PC-9 (cell line): ENCODE data around the gene VAMP5. TPM values are rescaled to one million over a fixed set of nuclear protein-coding genes. Genes with fewer than 3 reads are reported as not detected.
"Not testable (repeated sequence)": the region's sequence is repeated elsewhere in the genome, so short reads cannot be mapped to it uniquely, and the experiment has no call there.

ENCODE experiments used
- BruUV-seq: library from RNA; stranded (reverse); fragments of 400-500 nt; replicated peaks from 2 replicates; lab custom pipeline; 2021; lab: Mats Ljungman, UMichigan
- CTCF ChIA-PET: fragments of 300-600 bp; sonication (Branson Sonifier 250); formaldehyde crosslinking; loops from one replicate; lab custom pipeline; 2022; ENCODE audit warnings: antibody characterized with exemption; lab: Charles Lee
- POLR2A ChIA-PET: fragments of 300-600 bp; sonication (Branson Sonifier 250); formaldehyde crosslinking; loops from one replicate; lab custom pipeline; 2022; ENCODE audit warnings: antibody characterized with exemption; ENCODE audit not compliant: unreplicated experiment; lab: Charles Lee
- DNase-seq, 2 experiments: peaks; one replicate each; pipeline versions ENCODE4 v3.0.0 to v3.0.0-alpha.2; 2015 to 2022; ENCODE audit warnings: mixed read lengths in 1 of 2
- H2AFZ ChIP-seq: fragments of 200-600 bp; sonication (generic); 2 replicates; pipeline ENCODE4 v1.8.1; 2017; ENCODE audit warnings: antibody characterized with exemption
- H3F3A ChIP-seq: fragments of 200-600 bp; sonication (generic); 2 replicates; pipeline ENCODE4 v1.8.1; 2017; ENCODE audit warnings: antibody characterized with exemption, mild to moderate bottlenecking, low read depth; ENCODE audit not compliant: insufficient read depth
- H3K27ac ChIP-seq: fragments of 200-600 bp; sonication (generic); 2 replicates; pipeline ENCODE4 v1.6.1; 2016; ENCODE audit warnings: mixed run types
- H3K27me3 ChIP-seq: fragments of 200-600 bp; sonication (generic); 2 replicates; pipeline ENCODE4 v1.6.1; 2016; ENCODE audit warnings: low read depth, mixed run types; ENCODE audit not compliant: insufficient read depth
- H3K36me3 ChIP-seq: fragments of 200-600 bp; sonication (generic); 2 replicates; pipeline ENCODE4 v1.6.1; 2016; ENCODE audit warnings: low read depth, mixed run types
- H3K4me1 ChIP-seq: fragments of 200-600 bp; sonication (generic); replicated peaks from 2 replicates; pipeline ENCODE4 v1.6.1; 2016; ENCODE audit warnings: mixed run types; ENCODE audit not compliant: insufficient read depth
- H3K4me2 ChIP-seq: fragments of 200-600 bp; sonication (generic); 2 replicates; pipeline ENCODE4 v1.6.1; 2017; ENCODE audit warnings: mixed run types
- H3K4me3 ChIP-seq: fragments of 200-600 bp; sonication (generic); 2 replicates; pipeline ENCODE4 v1.6.1; 2016; ENCODE audit warnings: mixed run types
- H3K79me2 ChIP-seq: fragments of 200-600 bp; sonication (generic); 2 replicates; pipeline ENCODE4 v1.6.1; 2017; ENCODE audit warnings: low read depth, mixed run types
- H3K9me2 ChIP-seq: fragments of 200-600 bp; sonication (generic); 2 replicates; pipeline ENCODE4 v1.8.1; 2017; ENCODE audit warnings: mild to moderate bottlenecking; ENCODE audit not compliant: insufficient read depth
- H3K9me3 ChIP-seq: fragments of 200-600 bp; sonication (generic); 2 replicates; pipeline ENCODE4 v1.8.1; 2016; ENCODE audit warnings: low read depth; ENCODE audit not compliant: insufficient read depth
- H4K20me1 ChIP-seq: fragments of 200-600 bp; sonication (generic); 2 replicates; pipeline ENCODE4 v1.8.1; 2017; ENCODE audit not compliant: insufficient read depth
- EZH2 ChIP-seq: fragments of 200-600 bp; sonication (generic); IDR thresholded peaks from 2 replicates; pipeline ENCODE4 v1.8.0; 2017; ENCODE audit warnings: antibody characterized with exemption, low read depth
- intact Hi-C: fragments of 100-400 bp; cut with micrococcal nuclease; formaldehyde crosslinking; loops from one replicate; pipeline ENCODE4 v1.10.0; 2022; ENCODE audit not compliant: unreplicated experiment
- total RNA-seq: library from RNA; stranded (reverse); gene quantifications from 2 replicates; pipeline ENCODE4 v1.2.3, GENCODE V29; 2021
- TF ChIP-seq, protein P1 (sequence below): fragments of 200-600 bp; sonication (generic); conservative IDR thresholded peaks from 2 replicates; pipeline ENCODE4 v1.6.1; 2017; ENCODE audit warnings: mixed run types, antibody characterized with exemption, mild to moderate bottlenecking, moderate library complexity

The VAMP5 gene
- total RNA-seq, 1 experiment from 2014 or later: 7.2 TPM

- no peak overlapping the region for H3K4me3 ChIP-seq
- no peak overlapping the region for H2AFZ ChIP-seq
- no peaks in the 10 kb centered on the region for H3K27me3 ChIP-seq
- no peak overlapping the region for H3K27ac ChIP-seq
- no peaks in the 10 kb centered on the region for H3K9me3 ChIP-seq
- peaks cover 11% of the 10 kb centered on the region for H3F3A ChIP-seq
- TF ChIP-seq, protein P1, sequence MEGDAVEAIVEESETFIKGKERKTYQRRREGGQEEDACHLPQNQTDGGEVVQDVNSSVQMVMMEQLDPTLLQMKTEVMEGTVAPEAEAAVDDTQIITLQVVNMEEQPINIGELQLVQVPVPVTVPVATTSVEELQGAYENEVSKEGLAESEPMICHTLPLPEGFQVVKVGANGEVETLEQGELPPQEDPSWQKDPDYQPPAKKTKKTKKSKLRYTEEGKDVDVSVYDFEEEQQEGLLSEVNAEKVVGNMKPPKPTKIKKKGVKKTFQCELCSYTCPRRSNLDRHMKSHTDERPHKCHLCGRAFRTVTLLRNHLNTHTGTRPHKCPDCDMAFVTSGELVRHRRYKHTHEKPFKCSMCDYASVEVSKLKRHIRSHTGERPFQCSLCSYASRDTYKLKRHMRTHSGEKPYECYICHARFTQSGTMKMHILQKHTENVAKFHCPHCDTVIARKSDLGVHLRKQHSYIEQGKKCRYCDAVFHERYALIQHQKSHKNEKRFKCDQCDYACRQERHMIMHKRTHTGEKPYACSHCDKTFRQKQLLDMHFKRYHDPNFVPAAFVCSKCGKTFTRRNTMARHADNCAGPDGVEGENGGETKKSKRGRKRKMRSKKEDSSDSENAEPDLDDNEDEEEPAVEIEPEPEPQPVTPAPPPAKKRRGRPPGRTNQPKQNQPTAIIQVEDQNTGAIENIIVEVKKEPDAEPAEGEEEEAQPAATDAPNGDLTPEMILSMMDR: no peak
- intact Hi-C loops: no loop called here
- no peak overlapping the region for H3K4me2 ChIP-seq
- no peak for DNase-seq
- no TSS peak for BruUV-seq
- peaks cover 18% of the 10 kb centered on the region for H3K79me2 ChIP-seq
- H4K20me1 ChIP-seq: no peaks in the 10 kb centered on the region
- no peaks in the 10 kb centered on the region for H3K9me2 ChIP-seq
- ChIA-PET POLR2A (no interaction called here), CTCF (no interaction called here)
- peaks cover 20% of the 10 kb centered on the region for H3K4me1 ChIP-seq
- 0 out of 2 replicates have a peak, but pooled peaks cover 2% of the 10 kb centered on the region for H3K36me3 ChIP-seq
These were observed 7.3 kb downstream of the VAMP5 start for GRCh38 chr2:85591563-85591962.

DNA sequence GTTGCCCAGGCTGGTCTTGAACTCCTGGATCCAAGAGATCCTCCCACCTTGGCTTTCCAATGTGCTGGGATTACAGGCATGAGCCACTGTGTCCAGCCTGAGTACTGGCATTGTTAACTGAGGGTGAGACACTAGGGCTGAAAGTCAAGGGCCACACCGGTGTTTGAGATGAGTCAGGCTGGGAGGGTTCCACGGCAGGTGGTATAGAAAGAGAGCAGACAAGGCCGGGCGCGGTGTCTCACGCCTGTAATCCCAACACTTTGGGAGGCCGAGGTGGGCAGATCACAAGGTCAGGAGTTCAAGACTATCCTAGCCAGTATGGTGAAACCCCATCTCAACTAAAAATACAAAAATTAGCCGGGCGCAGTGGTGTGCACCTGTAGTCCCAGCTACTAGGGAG is 8.1 kb downstream of the VAMP5 start:
- H3K9me3 ChIP-seq, BruUV-seq, H4K20me1 ChIP-seq, H3K4me3 ChIP-seq, DNase-seq, CTCF ChIA-PET, intact Hi-C loops, H3K36me3 ChIP-seq, H3K27ac ChIP-seq, H3K27me3 ChIP-seq, H3K4me2 ChIP-seq, H3K9me2 ChIP-seq, H2AFZ ChIP-seq: not testable (repeated sequence)
- POLR2A ChIA-PET: interaction anchor here (0.6 kb wide), 1 partner anchor 213 kb away, joined by 8 read pairs; no protein-coding TSS in a partner anchor
- Histone ChIP-seq H3K79me2 (peaks cover 25% of the 10 kb centered on the region), H3F3A (peaks cover 11% of the 10 kb centered on the region), H3K4me1 (peaks cover 25% of the 10 kb centered on the region)

DNA sequence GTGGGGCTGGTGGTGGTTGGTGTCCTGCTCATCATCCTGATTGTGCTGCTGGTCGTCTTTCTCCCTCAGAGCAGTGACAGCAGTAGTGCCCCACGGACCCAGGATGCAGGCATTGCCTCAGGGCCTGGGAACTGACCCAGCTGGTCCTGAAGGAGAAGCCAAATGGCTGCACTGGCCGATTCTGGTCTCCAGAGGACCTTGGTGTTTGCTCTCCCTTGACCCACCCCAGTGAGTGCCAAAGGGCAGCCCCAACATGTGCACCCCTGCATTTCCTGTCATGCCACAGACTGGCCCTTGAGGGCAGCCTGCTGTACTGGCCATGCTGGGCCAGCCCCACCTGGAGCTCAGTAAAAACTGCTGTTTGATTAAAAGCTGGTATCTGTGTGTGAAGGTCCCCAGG is 8.8 kb downstream of the VAMP5 start:
- no peaks in the 10 kb centered on the region for H4K20me1 ChIP-seq
- peaks cover 25% of the 10 kb centered on the region for H3K4me1 ChIP-seq
- ChIA-PET POLR2A (interaction anchor here (0.6 kb wide), 1 partner anchor 214 kb away, joined by 8 read pairs; no protein-coding TSS in a partner anchor), CTCF (interaction anchor here (0.5 kb wide), 1 partner anchor 21 kb away, joined by 5 read pairs; no protein-coding TSS in a partner anchor)
- no peak overlapping the region for H3K4me3 ChIP-seq
- intact Hi-C loops: no loop called here
- no peak for DNase-seq
- no peak overlapping the region for H3K27ac ChIP-seq
- H3K9me3 ChIP-seq: no peaks in the 10 kb centered on the region
- no peak overlapping the region for H3K4me2 ChIP-seq
- H3K79me2 ChIP-seq: peaks cover 30% of the 10 kb centered on the region
- no peak for TF ChIP-seq EZH2
- TF ChIP-seq, protein P1: no peak
- H2AFZ ChIP-seq: no peak overlapping the region
- no peaks in the 10 kb centered on the region for H3K9me2 ChIP-seq
- peaks cover 11% of the 10 kb centered on the region for H3F3A ChIP-seq
- BruUV-seq: no TSS peak
- no peaks in the 10 kb centered on the region for H3K27me3 ChIP-seq
- H3K36me3 ChIP-seq: peaks cover 8% of the 10 kb centered on the region; the same call in 1 of the 2 replicates
